HT1080 (cell line): ENCODE measurements around the gene PARS2. TPM values are rescaled to one million over a fixed set of nuclear protein-coding genes. Genes with fewer than 3 reads are reported as not detected.

Source experiments
- DNase-seq: peaks from one replicate; pipeline ENCODE4 v3.0.0-alpha.2; 2015; ENCODE audit warnings: low read depth
- polyA plus RNA-seq, 2 experiments: library from polyadenylated mRNA; depleted of rRNA; stranded (reverse); fragments of >200 nt; gene quantifications; 2 replicates each; pipeline ENCODE4 v1.2.3, GENCODE V29; 2015
- total RNA-seq: library from RNA; depleted of rRNA; stranded (reverse); fragments of >200 nt; shearing (Covaris generic); gene quantifications from 2 replicates; pipeline ENCODE4 v1.2.3, GENCODE V29; 2014; rRNA removed

Gene PARS2
- total RNA-seq = 7.6 and 8.6 TPM in 2 replicates
- 5.2 and 5.9 TPM in 2 replicates for polyA plus RNA-seq (2015; cell fraction: cytosol; rRNA removed)
- polyA plus RNA-seq (2015; cell fraction: nucleus; rRNA removed) = 4.8 and 5.4 TPM in 2 replicates

GRCh38 chr1:54764133-54764921 is at the start of gene PARS2:
Gene PARS2, minus strand, starts transcription at chr1:54764523. Its CDS starts 5,362 bp downstream, at chr1:54759161.
- peak; percentile 99 for DNase-seq

GRCh38 chr1:54814126-54814498 is 49.8 kb upstream of the PARS2 start:
- DNase-seq = no peak

- DNase-seq = no peak
Measured at GRCh38 chr1:54813485-54814125, 49.3 kb upstream of the PARS2 start.

- DNase-seq = no peak
Measured at GRCh38 chr1:54812801-54813484, 48.6 kb upstream of the PARS2 start.

DNA sequence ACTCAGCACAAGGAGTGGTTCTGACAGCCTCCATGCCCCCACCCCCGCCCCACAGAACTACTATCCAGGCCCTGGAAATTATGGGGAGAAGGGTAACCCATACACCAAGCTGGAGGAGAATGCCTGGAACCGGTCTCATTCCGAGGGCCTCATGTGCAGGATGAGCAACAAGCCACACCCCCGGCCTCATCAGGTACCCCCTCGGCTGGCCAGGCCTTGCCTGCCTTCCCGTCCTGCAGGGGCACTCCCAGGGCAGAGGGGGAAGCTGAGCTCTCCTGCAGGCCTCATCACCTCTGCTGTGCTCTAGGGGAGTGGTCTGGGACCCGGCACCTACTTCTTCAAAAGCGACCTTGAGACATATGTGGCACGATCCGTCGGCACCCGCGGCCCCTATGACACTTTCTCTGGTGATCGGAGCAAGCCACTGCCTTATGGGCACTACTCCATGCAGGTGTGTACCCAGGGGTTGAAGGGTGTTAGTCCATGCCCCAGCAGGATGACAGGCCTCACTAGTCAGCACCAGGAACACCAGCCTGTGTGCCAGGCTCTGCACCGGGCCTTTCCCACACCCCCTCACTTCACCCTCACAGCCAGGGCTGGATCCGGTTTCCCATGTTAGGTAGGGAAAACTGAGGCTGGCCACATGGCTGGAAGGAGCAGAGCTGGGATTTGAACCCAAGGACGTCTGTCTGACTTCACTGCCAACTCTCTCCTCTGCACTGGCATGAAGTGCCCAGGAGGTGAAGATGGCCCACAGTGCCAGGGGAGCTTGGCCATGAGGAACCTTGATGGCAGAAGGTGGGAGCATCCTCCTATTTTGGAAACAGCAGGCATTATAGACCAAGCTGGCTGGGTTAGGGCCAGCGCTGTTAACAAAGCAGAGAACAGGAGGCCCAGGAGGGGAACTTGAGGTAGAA is 47.7 kb upstream of the PARS2 start:
- DNase-seq = no peak

DNA sequence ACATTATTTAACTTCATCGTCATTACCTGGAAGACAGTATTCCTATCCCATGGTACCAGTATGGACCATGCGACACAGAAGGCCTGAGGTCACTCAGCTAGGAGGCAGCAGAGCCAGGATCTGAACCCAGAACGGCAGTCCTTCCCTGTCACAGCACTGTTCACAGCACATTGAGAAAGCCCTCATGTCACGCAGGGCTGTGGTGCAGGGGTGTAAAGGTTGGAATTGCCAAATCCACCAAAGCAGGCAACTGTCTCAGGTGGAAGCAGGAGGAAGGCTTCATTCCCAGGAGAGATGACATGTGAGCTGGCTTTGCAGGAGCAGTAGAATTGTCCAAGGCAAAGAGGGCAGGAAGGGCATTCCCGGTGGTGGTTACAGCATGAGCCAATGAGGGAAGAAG is 46.7 kb upstream of the PARS2 start:
- no peak for DNase-seq

- DNase-seq = peak; percentile 56
Measured at GRCh38 chr1:54810153-54810942, 46.0 kb upstream of the PARS2 start.

DNA sequence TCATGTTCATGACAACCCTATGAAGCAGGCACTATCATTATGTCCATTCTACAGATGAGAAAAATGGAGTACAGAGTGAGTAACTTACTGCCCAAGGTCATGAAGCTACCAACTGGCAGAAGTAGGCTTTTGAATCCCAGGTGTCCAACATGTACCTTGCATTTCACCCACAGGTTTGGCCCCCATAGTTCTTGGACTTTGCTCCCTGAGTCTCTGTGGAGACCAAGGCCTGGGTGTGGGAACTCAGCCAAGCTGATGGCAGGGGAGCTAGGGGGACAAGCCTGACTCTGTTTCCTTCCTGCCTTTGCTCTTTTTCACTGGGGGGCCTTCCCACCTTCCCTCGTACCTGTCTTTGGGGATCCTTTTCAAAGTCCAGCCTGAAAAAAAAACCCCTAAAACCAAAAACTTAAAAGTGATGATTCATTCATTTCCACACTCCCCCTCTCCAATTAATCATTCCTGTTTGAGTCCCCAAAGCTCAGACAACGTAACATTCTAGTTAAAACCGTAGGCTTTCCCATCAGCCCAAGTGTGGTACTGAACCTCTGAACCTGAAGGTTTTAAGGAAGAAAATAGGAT is 45.3 kb upstream of the PARS2 start:
- DNase-seq = no peak

GRCh38 chr1:54808443-54809207 is 44.3 kb upstream of the PARS2 start:
- DNase-seq = no peak

GRCh38 chr1:54807756-54808155 is 43.4 kb upstream of the PARS2 start:
- no peak for DNase-seq

- DNase-seq = peak; percentile 75
Measured at GRCh38 chr1:54806931-54807611, 42.7 kb upstream of the PARS2 start.

DNA sequence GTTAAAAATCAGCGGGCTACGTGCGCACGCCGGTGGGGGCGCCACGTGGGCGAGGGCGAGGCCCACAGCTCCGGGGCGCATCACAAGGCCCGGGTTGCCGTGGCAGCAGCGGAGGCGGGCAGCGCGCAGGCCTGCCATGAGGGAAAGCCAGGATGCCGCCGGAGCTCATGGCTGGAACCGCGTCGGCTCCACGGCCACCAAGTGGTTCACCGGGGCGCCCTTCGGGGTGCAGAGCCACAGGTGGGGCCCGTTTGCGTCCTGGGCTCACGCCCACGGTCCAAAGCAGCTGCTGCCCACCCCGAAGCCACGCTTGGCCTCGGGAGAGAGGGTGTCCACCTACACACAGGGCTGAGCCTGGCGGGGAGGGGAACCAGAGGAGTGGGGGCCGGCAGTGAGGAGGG is 41.7 kb upstream of the PARS2 start:
- DNase-seq = no peak

DNA sequence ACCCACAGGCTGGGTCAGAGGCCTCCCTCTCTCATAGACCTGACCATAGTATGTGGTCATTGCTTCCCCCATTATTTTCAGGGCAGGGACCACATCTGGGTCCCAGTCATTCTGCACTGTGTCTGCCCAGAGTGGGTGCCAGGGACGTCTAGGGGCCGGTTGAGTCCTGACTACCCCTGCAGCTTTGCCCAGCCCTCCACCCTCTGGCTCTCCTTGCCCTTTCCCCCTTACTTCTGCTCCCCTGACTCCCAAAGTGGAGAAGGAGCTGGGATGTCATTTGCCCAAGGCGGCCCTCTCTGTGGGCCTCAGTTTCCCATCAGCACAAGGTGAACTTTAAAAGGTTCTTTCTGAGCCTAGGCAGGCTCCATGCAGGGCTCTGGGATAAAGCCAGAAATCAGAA is 41.1 kb upstream of the PARS2 start:
- DNase-seq = no peak

GRCh38 chr1:54804471-54805132 is 40.3 kb upstream of the PARS2 start:
- peak; percentile 29 for DNase-seq

DNA sequence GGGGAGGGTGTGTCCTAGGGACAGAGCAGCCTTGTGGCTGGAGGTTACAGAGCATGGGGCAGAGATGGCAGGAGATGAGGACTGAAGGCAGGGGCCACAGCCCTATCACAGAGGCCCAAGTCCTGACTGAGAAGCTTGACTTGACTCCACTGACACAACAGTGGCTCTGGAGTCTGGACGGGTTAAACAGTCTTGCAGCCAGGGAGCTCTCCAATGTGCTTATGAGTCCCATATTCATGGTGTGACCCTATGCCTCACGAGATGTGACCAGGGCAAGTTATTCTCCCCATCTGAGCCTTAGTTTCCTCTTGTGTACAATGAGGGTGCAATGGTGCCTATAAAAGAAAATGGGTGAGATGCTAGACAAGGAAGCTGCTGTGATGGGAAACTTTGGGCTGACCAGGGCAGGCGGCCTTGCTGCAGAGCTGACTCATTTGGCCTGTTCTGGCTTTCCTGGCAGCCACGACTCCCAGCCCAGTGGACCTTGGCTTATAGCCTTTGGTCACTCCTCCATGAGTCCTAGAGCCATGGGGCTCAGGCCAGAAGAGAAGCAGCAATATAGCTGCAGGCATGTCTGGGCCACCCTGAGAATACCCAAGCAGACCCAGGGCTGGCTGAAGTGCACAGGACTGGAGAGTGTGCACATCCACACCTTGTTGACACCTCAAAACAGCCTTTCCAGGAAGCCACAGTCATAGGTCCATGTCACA is 39.6 kb upstream of the PARS2 start:
- DNase-seq = no peak

DNA sequence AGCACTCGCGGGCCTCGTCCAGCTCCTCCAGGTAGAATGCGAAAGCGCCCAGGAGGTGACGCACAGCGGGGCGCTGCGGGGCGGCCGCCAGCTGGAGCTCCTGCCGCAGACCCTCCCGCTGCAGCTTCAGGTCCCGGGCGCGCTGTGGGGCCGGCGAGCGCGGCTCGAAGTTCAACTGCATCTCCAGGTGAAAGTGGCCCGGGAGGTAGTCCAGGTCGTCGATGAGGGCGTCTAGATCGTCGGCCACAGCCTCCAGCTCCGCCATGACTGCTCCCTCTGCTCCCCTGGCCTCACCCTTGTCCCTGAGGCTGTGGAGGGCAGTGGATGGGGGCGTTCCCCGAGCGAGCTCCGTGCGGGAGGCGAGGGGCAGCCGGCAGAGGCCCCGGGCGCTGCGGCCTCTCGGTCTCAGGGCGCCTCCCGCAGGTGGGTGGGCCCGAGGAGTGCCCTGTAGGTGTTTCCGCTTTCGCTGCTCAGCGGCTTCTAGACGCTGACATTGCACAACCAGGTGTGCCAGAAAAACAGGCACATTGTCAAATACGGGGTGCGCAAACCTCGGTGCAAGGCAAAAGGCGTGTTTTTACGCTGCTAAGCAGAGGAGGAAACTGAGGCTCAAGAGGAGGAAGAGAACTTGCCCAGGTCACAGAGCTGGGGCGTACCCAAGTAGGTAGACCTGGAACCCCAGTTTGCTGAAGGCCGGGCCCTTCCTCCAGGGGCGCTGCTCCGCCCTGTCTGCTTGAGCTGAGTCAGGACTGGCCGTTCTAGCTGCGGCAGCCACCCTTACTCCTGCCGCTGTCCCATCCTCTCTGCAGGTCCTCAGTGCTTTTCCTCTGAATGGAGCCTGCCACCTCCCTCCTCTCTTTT is 36.8 kb upstream of the PARS2 start, which contains the start of gene TTC22:
Gene TTC22 (minus strand): TSS at position 425 of the 861 bp plus-strand sequence. CDS start 160 bp downstream, at position 265.
- DNase-seq = no peak
